DMS53 (cell line): ENCODE measurements around the gene PARD6A.

Experiments used
- DNase-seq: peaks from one replicate; lab custom pipeline; 2025; lab: John Stamatoyannopoulos, UW

PARD6A gene, protein sequence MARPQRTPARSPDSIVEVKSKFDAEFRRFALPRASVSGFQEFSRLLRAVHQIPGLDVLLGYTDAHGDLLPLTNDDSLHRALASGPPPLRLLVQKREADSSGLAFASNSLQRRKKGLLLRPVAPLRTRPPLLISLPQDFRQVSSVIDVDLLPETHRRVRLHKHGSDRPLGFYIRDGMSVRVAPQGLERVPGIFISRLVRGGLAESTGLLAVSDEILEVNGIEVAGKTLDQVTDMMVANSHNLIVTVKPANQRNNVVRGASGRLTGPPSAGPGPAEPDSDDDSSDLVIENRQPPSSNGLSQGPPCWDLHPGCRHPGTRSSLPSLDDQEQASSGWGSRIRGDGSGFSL

DNA sequence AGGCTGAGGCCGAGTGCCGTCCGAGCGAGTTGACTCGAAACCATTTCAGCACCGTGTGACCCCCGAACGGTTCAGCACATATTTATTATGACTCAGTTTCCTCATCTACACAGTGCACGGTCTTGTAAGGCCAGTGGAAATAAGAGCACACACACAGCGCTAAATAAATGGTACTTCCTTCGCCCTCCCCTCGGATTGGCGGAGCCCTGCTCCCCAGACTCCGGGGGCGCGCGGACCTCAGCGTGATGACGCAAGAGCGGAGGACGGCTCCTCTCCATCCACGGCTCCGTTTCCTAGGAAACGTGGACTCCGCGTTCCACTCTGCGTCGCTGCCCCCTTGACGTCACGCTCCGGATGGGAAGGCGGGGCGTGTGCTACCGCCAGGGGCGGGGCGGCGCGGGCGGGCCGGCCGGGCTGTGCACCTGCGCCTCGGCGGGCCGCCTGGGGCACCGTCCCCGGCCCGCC, at the start of gene PARD6A:
TSS of gene PARD6A (plus strand) at position 397 of the 465 bp plus-strand sequence. CDS start 79 bp downstream, outside the sequence.
- peak; percentile 98 for DNase-seq

DNA sequence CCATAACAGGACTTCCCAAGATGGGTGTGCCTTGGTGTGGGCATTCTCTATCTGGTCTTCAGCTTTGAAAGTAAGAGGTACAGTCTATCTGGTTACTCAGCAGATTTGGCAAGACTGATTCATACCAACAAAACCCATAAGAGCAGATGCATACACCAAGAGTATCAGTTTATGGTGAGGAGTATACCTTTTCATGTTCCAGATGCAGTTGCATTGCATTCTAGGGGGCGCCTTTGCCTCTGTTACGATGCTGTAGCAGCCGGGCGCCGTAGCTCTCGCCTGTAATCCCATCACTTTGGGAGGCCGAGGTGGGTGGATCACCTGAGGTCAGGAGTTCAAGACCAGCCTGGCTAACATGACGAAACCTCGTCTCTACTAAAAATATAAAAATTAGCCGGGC, 47.0 kb upstream of the PARD6A start:
- DNase-seq, result peak; percentile 30

DNA sequence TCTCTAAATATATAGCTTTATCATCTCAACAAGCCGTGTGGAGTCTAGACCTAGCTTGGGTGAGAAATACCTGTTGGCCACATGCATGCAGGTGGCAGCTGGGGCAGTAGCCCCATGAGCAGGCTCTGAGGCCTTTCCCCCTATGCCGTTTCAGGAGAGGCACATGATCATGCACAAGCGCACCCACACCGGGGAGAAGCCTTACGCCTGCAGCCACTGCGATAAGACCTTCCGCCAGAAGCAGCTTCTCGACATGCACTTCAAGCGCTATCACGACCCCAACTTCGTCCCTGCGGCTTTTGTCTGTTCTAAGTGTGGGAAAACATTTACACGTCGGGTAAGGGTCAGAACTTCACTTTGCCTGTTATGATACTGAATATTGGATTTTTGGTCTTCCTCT, 32.5 kb upstream of the PARD6A start:
- DNase-seq, result no peak

DNA sequence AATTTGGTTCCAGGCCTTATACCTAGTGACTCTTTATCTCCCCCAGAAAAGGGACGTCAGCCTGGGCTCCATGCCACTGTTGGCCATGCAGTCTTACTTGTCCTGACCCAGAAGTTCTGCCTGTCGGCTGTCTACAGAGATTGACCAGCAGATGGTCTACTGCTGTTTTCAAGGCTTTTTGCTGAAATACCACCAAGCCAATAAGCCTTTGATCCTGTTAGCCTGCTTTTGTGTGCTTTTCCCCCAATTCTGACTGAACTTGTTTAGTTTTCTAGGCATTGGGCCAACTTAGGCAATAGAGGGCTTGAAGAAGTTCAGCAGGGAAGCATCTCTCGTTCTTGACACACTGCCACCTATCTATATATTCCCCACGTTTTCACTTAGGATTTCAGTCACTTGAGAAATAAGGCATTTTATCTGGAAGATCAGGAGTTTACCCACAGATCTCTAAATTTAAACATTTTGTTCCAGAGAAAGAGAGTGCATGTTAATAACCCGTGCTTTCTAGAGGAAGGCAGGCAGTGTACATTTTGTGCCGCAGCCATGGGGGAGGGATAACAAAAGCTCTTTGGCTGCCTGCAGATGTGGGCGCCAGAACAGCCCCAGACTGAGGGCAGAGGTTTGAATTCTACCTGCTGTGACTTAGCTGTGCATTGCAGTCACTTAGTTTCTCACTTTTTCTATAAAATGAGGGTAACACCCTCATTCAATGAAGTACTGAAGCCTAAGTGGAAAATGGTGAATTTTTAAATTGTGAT, 28.2 kb upstream of the PARD6A start:
- no peak for DNase-seq

DNA sequence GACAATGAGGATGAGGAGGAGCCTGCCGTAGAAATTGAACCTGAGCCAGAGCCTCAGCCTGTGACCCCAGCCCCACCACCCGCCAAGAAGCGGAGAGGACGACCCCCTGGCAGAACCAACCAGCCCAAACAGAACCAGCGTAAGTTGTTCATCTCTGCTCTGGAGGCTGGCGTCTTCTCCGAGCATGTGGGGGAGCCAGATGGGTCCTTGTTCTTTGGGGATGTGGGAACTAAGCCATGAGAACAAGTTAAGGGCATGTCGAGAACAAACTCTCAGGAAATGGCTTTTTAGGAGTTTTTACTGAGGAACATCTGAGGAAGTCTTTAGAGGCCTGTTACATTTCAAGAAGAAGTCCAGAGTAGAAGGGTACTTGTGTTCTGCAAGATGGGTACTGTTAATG, 24.0 kb upstream of the PARD6A start:
- no peak for DNase-seq

DNA sequence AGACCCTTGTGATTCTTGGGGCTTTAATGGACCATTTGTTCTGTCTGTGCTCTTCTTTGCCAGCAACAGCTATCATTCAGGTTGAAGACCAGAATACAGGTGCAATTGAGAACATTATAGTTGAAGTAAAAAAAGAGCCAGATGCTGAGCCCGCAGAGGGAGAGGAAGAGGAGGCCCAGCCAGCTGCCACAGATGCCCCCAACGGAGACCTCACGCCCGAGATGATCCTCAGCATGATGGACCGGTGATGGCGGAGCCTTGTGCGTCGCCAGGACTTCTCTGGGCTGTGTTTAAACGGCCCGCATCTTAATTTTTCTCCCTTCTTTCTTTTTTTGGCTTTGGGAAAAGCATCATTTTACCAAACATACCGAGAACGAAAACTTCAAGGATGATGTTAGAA, 23.1 kb upstream of the PARD6A start:
- no peak for DNase-seq

DNA sequence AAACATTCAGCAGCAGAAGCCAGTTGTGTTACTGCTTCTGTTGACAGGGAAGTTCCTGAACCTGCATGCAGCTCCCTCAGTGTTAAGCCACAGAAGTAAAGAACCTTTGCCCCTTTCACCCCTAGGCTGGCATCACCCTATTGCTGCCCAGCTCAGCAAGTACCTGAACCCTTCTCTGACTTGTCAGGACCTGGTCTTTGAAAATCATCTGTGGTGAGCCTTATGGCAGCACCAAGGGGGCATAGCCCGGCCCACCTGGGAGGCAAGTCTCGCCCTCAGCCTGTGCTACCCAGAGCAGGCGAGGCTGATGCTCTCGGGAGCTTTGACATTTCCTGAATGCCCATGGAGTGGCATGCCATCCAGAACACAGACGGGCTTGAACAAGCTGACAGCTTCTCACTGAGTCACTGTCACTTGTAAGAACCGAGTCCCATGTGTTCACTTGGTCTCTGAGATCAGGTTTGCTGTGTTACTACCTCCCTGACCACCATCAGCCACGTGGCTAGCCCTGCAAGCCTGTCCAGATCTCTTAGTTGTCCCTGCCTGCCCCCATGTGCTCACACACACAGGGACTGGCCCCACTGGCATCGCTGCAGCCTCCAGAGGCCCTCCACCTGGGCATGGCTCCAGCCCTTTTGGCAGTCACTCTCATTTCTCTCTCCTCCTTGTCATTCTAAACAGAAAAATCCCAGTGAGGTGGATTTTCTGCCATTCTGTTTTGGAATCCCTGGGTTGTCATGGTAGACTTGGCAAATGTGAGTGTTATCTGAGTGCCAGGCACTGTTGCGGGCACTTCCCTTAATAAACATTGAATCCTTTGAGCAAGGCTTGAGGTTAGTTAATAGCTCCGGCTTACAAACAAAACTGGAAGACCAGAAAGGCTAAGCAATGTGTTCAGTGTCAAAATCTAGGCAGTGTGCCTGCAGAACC, 18.7 kb upstream of the PARD6A start:
- DNase-seq, result peak; percentile 28

DNA sequence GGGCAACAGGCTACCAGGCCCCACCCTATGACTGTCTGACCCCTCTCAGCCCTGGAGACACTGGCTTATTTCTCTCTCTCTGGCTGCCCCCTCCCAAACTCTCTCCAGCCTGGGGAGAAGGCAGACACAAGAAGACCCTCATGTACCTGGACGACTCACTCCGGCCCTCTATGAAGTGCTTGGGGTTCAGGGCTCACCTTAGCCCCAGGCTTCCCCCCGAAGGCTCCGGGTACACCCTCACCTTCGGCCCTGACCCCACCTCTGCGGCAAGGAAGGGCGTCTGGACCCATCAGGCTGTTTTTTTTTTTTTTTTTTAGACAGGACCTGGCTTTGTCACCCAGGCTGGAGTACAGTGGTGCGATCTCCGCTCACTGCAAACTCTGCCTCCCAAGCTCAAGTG, 16.7 kb upstream of the PARD6A start:
- DNase-seq, result no peak

DNA sequence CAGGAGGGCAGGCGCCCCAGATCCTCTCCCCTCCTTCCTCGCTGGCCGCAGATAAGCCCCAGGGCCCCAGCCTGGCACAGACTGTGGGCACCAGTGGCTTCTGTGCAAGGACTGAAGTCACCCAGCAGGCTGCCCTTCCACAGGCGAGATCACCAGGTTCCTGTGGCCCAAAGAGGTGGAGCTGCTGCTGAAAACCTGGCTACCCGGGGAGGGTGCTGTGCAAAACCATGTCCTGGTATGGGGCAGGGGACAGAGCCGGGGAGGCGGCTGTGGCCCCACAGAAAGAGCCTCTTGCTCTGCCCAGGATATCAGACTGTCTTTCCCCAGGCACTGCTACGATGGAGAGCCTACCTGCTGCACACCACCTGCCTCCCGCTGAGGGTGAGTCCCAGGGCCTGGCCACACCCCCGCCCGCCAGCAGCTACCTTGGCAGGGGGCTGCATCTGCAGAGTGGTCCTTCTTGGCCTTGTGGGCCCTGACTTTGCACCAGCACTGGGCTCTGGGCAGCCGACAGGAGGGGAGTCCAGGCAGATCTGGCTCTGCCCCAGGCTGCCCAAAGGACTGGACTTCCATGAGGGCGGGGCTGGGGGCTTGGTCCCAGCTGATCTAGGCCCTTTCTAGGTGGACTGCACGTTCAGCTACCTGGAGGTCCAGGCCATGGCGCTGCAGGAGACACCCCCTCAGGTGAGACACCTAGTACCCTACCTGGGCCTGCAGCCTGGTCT, 15.2 kb upstream of the PARD6A start:
- peak; percentile 48 for DNase-seq

DNA sequence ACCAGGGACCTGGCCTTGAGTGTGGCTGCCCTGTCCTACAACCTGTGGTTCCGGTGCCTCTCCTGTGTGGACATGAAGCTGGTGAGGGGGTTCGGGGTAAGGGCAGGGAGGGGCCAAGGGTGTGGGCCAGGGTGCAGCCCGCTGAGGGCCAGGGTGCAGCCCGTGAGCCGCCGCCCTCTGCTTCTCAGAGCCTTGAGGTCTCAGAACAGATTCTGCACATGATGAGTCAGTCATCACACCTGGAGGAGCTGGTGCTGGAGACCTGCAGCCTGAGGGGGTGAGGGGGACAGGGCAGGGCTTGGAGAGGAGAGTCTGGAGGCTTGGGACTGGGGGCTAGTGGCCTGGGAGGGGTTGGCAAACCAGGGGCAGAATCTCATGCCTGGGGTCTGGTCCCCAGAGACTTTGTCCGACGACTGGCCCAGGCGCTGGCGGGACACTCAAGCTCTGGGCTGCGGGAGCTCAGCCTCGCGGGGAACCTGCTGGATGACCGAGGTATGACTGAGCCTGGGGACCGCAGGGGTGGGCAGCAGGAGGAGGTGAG, 13.6 kb upstream of the PARD6A start:
- DNase-seq, result no peak

DNA sequence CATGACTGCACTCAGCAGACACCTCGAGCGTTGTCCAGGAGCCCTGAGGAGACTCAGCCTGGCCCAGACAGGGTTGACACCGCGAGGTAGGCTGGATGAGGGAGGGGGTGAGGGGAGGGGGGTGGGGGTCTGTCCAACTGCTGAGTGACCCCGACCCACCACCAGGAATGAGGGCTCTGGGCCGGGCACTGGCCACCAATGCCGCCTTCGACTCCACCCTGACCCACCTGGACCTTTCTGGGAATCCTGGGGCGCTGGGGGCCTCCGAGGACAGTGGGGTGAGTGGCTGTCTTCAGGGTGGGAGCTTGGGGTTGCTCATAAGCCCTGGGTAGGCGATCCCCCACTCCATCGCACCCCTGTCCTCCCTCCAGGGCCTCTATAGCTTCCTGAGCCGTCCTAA, 13.1 kb upstream of the PARD6A start:
- no peak for DNase-seq

DNA sequence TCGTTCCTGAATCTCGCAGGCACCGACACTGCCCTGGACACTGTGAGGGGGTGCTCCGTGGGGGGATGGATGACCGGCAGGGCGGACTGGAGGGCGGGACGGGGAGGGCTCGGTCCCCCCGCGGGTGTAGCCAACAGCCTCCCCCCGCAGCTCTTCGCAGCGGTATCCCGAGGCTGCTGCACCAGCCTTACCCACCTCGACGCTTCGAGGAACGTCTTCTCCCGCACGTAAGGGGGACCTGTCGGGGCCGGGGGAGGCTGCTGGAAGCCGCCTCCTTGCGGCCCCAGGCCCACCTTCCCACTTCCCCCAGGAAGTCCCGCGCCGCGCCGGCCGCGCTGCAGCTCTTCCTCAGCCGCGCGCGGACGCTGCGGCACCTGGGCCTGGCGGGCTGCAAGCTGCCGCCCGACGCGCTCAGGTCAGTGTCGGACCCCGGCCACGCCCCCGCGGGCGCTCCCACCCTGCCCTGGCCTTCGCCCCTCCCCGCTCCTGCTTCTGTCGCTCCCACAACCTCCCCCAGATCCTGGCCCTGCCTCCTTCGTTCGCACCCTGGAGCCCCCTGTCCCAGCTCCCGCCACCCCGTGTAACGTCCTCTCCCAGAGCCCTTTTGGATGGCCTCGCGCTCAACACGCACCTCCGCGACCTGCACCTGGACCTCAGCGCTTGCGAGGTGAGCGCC, 12.5 kb upstream of the PARD6A start:
- DNase-seq, result no peak

DNA sequence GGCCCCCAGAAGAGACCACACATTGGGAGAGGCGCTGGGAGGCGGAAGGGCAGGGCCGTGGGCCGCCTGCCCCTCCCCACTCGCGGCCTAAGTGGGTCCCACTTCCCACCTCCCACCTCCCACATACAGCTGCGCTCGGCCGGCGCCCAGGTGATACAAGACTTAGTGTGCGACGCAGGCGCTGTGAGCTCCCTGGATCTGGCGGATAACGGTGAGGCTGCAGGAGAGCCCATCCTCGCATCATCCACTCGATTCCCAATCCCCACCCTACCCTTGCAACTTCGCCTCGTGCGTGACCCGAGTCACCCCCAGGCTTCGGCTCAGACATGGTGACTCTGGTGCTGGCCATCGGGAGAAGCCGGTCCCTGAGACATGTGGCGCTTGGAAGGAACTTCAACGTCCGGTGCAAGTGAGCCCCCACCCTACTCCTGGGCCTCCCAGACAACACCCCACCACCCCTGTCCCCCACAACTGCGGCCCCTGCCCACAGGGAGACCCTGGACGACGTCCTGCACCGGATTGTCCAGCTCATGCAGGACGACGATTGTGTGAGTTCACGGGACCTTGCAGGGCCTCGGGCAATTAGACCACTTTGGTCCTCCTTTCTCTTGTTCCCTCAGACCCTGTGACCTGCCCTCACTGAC, 11.9 kb upstream of the PARD6A start:
- DNase-seq, result no peak

DNA sequence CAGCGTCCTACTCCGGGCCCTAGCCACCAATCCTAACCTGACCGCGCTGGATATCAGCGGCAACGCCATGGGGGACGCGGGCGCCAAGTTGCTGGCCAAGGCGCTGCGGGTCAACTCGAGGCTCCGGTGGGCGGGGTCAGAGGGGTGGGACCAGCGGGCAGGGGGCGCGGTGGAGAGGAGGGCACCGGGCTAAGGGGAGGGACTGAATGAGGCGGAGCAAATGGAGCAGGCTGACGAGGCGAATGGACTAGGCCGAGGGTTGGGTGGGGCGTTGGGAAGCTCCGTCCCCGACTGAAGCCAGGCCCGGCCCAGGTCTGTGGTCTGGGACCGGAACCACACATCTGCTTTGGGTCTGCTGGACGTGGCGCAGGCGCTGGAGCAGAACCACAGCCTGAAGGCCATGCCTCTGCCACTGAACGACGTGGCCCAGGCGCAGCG, 11.2 kb upstream of the PARD6A start:
- DNase-seq, result no peak

DNA sequence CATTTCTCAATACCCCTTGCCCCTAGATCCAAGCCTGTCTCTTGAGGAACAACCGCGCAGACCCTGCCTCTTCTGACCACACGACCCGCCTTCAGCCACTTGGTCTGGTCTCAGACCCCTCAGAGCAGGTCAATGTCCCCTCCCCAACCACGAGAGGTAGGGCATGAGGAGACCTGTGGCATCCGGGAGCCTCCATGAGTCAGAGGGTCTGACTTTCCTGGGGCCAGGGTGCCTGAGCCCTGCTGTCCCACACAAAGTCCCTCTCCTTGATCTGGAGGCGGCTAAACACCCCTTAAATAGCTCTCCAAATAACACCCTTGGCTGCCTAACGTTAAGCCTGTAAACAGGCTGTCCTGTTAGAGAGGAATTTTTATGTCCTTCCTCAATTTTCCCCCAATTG, 10.7 kb upstream of the PARD6A start:
- no peak for DNase-seq

DNA sequence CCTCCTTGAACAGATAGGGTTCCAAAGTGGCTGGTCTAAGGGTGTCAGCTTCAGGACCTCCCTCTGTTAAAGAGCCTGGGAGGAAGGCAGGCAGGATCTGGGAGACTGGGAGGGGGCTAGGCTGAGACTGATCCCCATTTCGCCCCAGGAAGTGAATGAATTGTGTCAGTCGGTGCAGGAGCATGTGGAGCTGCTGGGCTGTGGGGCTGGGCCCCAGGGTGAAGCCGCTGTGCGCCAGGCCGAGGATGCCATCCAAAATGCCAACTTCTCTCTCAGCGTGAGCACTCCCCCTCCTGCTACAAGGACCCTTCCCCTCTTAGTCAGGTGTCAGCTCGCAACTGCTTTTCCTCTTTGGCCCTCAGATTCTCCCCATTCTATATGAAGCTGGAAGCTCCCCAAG, 9.7 kb upstream of the PARD6A start:
- no peak for DNase-seq

DNA sequence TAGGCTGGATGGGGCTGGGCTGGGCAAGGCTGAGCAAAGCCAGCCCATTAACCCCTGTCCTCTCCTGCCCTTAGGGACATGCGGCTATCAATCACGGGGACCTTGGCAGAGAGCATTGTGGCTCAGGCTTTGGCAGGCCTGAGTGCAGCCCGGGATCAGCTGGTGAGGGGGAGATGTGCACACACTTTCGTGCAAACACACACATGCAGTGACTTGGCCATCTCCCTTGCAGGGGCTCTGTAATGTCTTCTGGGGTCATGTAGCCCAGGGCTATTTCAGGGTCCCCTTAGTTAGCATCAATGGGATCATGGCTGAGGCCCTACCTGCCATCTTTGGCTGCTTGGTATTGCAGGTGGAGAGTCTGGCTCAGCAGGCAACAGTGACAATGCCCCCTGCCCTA, 8.9 kb upstream of the PARD6A start:
- no peak for DNase-seq

DNA sequence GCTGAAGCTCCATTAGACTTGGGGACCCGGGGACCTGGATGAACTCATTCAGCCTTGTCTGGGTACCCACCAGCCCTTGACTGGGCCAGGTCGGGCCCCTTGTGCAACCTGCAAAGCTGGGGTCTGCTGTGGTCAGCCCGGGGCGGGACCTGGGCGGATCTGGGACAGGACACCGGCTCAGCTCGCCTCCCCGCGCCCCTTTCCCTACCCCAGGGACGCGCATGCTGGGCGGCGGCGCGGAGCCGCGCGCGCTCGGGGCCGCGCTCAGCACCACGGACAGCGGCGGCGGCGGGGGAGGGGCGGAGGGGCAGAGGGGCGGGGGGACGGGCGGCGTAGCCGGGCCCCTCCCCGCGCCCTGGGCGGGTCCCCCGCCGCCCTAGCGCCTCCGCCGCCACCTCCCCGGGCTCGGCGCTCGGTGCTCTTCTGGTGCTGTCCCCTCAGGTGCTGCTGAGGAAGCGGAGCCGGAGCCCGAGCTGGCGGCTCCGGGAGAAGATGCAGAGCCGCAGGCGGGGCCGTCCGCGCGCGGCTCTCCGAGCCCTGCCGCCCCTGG, 8.1 kb upstream of the PARD6A start:
- DNase-seq, result peak; percentile 71

DNA sequence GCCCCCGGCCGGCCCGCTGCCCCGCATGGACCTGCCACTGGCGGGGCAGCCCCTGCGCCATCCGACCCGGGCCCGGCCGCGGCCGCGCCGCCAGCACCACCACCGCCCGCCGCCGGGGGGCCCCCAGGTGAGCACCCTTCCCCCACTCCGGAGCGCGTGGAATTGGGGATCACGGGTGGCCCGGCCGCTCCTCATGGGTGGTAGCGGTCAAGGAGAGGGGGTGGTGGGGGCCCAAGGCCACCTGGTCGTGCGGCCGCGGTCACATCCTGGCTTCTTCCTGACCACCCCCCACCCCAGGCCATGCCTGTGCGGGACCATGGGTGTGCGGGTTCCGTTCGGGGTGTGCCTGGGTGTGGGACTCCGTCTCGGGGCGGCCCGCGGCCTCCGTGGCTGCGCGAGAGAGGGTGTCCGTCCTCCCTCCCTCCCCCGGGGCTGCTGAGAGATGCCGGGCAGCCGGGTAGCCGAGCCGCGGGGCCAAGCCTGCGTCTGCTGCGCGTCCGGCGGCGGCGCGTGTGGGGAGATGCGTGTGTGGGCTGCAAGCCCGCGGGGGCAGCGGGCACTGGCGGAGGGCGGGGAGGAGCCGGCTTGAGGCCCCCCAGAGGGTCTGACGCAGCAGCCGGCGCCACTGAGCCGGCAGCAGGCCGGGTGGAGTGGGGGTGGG, 7.5 kb upstream of the PARD6A start:
- DNase-seq, result peak; percentile 40
